HepG2 (cell line): Measurements from ENCODE around the gene TRRAP. TPM values are rescaled to one million over a fixed set of nuclear protein-coding genes. Genes with fewer than 3 reads are reported as not detected.

Source experiments
- ATAC-seq: fragments of 200-7000 bp; cut with Tn5 transposase; 3 replicates; pipeline ENCODE4 v1.9.1; 2020; ENCODE audit warnings: mild to moderate bottlenecking, moderate library complexity
- BruUV-seq: library from RNA; stranded (reverse); fragments of 400-500 nt; replicated peaks from 2 replicates; lab custom pipeline; 2021; lab: Mats Ljungman, UMichigan
- CTCF ChIA-PET: fragments of 300-600 bp; formaldehyde crosslinking; extraction: SDS; loops from one replicate; lab custom pipeline; 2021; ENCODE audit warnings: low total read pairs, inconsistent platforms, low intra/inter-chr PET ratio; lab: Yijun Ruan, JAX
- POLR2A ChIA-PET: fragments of 350-600 bp; sonication (Branson Sonifier 250); formaldehyde crosslinking; loops from one replicate; lab custom pipeline; 2020; ENCODE audit warnings: antibody characterized with exemption, inconsistent platforms; lab: Yijun Ruan, JAX
- DNase-seq: peaks from one replicate; pipeline ENCODE4 v3.0.0-alpha.2; 2015; ENCODE audit warnings: low spot score
- FAIRE-seq: peaks from 3 replicates; lab custom pipeline; 2011; peaks lifted over from hg19 to GRCh38; lab: Jason Lieb, UNC
- H2AFZ ChIP-seq: one replicate; pipeline ENCODE4 v1.6.1; 2011; ENCODE audit warnings: low read length, inconsistent platforms
- H3K27ac ChIP-seq: fragments of 300-600 bp; 3 replicates; pipeline ENCODE4 v1.8.0; 2011; ENCODE audit warnings: mixed run types, mild to moderate bottlenecking, mixed read lengths, low read length, inconsistent platforms; ENCODE audit not compliant: insufficient read depth; ENCODE audit errors: extremely low read length
- H3K27me3 ChIP-seq, 2 experiments: fragments of 200-600 bp in 1 of 2; 2 replicates in 1 of 2; 3 replicates in 1 of 2; pipeline versions ENCODE4 v1.6.0 to v1.8.0; 2011; ENCODE audit warnings: low read length in 2 of 2, mild to moderate bottlenecking in 2 of 2, moderate library complexity in 2 of 2, inconsistent platforms in 1 of 2; ENCODE audit not compliant: insufficient read depth in 2 of 2, control insufficient read depth in 1 of 2
- H3K36me3 ChIP-seq, 2 experiments: fragments of 200-600 bp in 1 of 2; replicated peaks in 1 of 2; 2 replicates in 1 of 2; 3 replicates in 1 of 2; pipeline versions ENCODE4 v1.5.1 to v1.8.0; 2011; ENCODE audit warnings: low read length in 2 of 2, inconsistent platforms in 1 of 2; ENCODE audit not compliant: insufficient read depth in 2 of 2, control insufficient read depth in 1 of 2
- H3K4me1 ChIP-seq: 2 replicates; pipeline ENCODE4 v1.5.1; 2012; ENCODE audit warnings: low read length, inconsistent platforms; ENCODE audit not compliant: insufficient read depth
- H3K4me2 ChIP-seq: 2 replicates; pipeline ENCODE4 v1.6.0; 2011; ENCODE audit warnings: low read depth, low read length, inconsistent platforms
- H3K4me3 ChIP-seq, 3 experiments: fragments of 200-600 bp in 1 of 3; sonication (generic), shearing (Covaris generic) in 1 of 3; replicated peaks in 1 of 3; 2 replicates each; pipeline ENCODE4 v1.5.1; 2011 to 2016; ENCODE audit warnings: low read length in 3 of 3, inconsistent platforms in 2 of 3, low read depth in 2 of 3, mild to moderate bottlenecking in 2 of 3, control low read depth in 1 of 3, mixed read lengths in 1 of 3; ENCODE audit not compliant: insufficient read depth in 1 of 3
- H3K79me2 ChIP-seq: one replicate; pipeline ENCODE4 v1.6.1; 2011; ENCODE audit warnings: low read length, inconsistent platforms; ENCODE audit not compliant: insufficient read depth
- H3K9ac ChIP-seq: 2 replicates; pipeline ENCODE4 v1.6.0; 2011; ENCODE audit warnings: mild to moderate bottlenecking, low read depth, low read length, inconsistent platforms; ENCODE audit not compliant: insufficient read depth
- H3K9me3 ChIP-seq: 2 replicates; pipeline ENCODE4 v1.5.1; 2012; ENCODE audit warnings: mild to moderate bottlenecking, low read length
- H4K20me1 ChIP-seq: 2 replicates; pipeline ENCODE4 v1.6.0; 2011; ENCODE audit warnings: inconsistent platforms, mild to moderate bottlenecking, low read length, moderate library complexity; ENCODE audit not compliant: insufficient read depth
- EZH2 ChIP-seq: conservative IDR thresholded peaks from 2 replicates; pipeline ENCODE4 v1.6.1; 2012; ENCODE audit warnings: mild to moderate bottlenecking, low read depth, low read length, moderate library complexity
- FLYWCH1 ChIP-seq: sonication (generic); formaldehyde crosslinking; IDR thresholded peaks from 2 replicates; pipeline ENCODE4 v1.8.1; 2023; ENCODE audit warnings: mild to moderate bottlenecking, missing genetic modification reagents
- GABPA ChIP-seq, 2 experiments: IDR thresholded peaks; 2 replicates each; pipeline ENCODE4 v1.6.1; 2011 to 2016; ENCODE audit warnings: low read depth in 2 of 2, low read length in 1 of 2, missing biosample characterization in 1 of 2, missing genetic modification characterization in 1 of 2
- JUN ChIP-seq: sonication (generic); formaldehyde crosslinking; IDR thresholded peaks from 2 replicates; pipeline ENCODE4 v1.4.0; 2020; ENCODE audit warnings: mild to moderate bottlenecking, missing genetic modification reagents
- NAIF1 ChIP-seq: sonication (generic); formaldehyde crosslinking; IDR thresholded peaks from 2 replicates; pipeline ENCODE4 v1.5.0; 2020; ENCODE audit warnings: mild to moderate bottlenecking, missing genetic modification reagents, borderline replicate concordance
- ONECUT2 ChIP-seq: sonication (generic); formaldehyde crosslinking; IDR thresholded peaks from 2 replicates; pipeline ENCODE4 v1.4.0; 2020; ENCODE audit warnings: missing genetic modification reagents
- SAP130 ChIP-seq: IDR thresholded peaks from 2 replicates; pipeline ENCODE4 v1.6.1; 2016; ENCODE audit warnings: low read depth
- ZBTB20 ChIP-seq: sonication (generic); formaldehyde crosslinking; IDR thresholded peaks from 2 replicates; pipeline ENCODE4 v1.8.1; 2023; ENCODE audit warnings: missing genetic modification reagents, low read depth, mild to moderate bottlenecking, borderline replicate concordance
- ZBTB26 ChIP-seq: IDR thresholded peaks from 2 replicates; pipeline ENCODE4 v1.6.1; 2016; ENCODE audit warnings: missing compliant biosample characterization, missing genetic modification reagents, borderline replicate concordance
- ZBTB3 ChIP-seq: sonication (generic); formaldehyde crosslinking; IDR thresholded peaks from 2 replicates; pipeline ENCODE4 v1.4.0; 2020; ENCODE audit warnings: low read depth, mild to moderate bottlenecking, moderate library complexity, missing genetic modification reagents, borderline replicate concordance
- ZBTB46 ChIP-seq: sonication (generic); formaldehyde crosslinking; IDR thresholded peaks from 2 replicates; pipeline ENCODE4 v1.4.0; 2020; ENCODE audit warnings: mild to moderate bottlenecking, missing genetic modification reagents, borderline replicate concordance
- ZNF24 ChIP-seq: fragments of 450-650 bp; IDR thresholded peaks from 2 replicates; pipeline ENCODE4 v1.6.1; 2017; ENCODE audit warnings: antibody characterized with exemption, mild to moderate bottlenecking
- ZNF562 ChIP-seq: sonication (generic); formaldehyde crosslinking; IDR thresholded peaks from 2 replicates; pipeline ENCODE4 v1.8.0; 2022; ENCODE audit warnings: missing genetic modification reagents, borderline replicate concordance
- ZNF563 ChIP-seq: sonication (generic); formaldehyde crosslinking; IDR thresholded peaks from 2 replicates; pipeline ENCODE4 v1.8.0; 2022; ENCODE audit warnings: mild to moderate bottlenecking, moderate library complexity, missing genetic modification reagents
- ZNF580 ChIP-seq: IDR thresholded peaks from 2 replicates; pipeline ENCODE4 v1.6.1; 2016; ENCODE audit warnings: low read depth, borderline replicate concordance
- WGBS: methylation state at CpG from one replicate; pipeline ENCODE4 v1.1.6; 2017; ENCODE audit warnings: low lambda C conversion rate; 5-methylcytosine and 5-hydroxymethylcytosine counted together
- in situ Hi-C: cut with HindIII; loops from 2 replicates; pipeline ENCODE4 v1.10.0; 2017; ENCODE audit warnings: low pct_unique_long_range_greater_than_20kb; ENCODE audit not compliant: extremely low pct_ligation_motif_present
- intact Hi-C: fragments of 100-400 bp; cut with micrococcal nuclease; formaldehyde crosslinking; loops from one replicate; pipeline ENCODE4 v1.10.0; 2022; ENCODE audit not compliant: unreplicated experiment
- polyA plus RNA-seq, 8 experiments: library from polyadenylated mRNA; depleted of rRNA in 3 of 8; stranded (reverse) in 7 of 8; unstranded in 1 of 8; fragments of >200 nt; fragmentation: Illumina TruSeq in 4 of 8; extraction: Trizol in 4 of 8; gene quantifications; 2 replicates each; pipeline versions ENCODE4 v1.2.1 to v1.2.3, GENCODE V29; 2011 to 2016; ENCODE audit warnings: low read depth in 4 of 8, missing spikeins in 1 of 8, mixed read lengths in 1 of 8; ENCODE audit not compliant: insufficient read depth in 1 of 8
- total RNA-seq, 5 experiments: library from RNA; depleted of rRNA; stranded (reverse); fragments of >200 nt; fragmentation: Illumina TruSeq; extraction: Trizol; gene quantifications; 2 replicates each; pipeline ENCODE4 v1.2.3, GENCODE V29; 2016; ENCODE audit warnings: low read depth in 1 of 5

TRRAP gene
- total and polyA plus RNA-seq, 2 of the 13 experiments (the other 11 are each of a cell fraction or from before 2014, with no cell fraction given), result 8.6 to 10.5 TPM

- 97% methylated on average over 27 of the region's 30 CpGs for WGBS
- no peak overlapping the region for H3K27ac ChIP-seq
- H3K36me3 ChIP-seq, result peaks cover 42 to 87% of the 10 kb centered on the region in 2 experiments
- H3K9me3 ChIP-seq, result no peaks in the 10 kb centered on the region
- H4K20me1 ChIP-seq, result no peaks in the 10 kb centered on the region
- FAIRE-seq, result no peak
- CTCF ChIA-PET, result no interaction called here
- no peak for DNase-seq
- H3K4me2 ChIP-seq, result no peak overlapping the region
- TF ChIP-seq ZNF24 (no peak), NAIF1 (CRISPR knock-in tag) (no peak), ZBTB26 (CRISPR knock-in tag) (no peak), SAP130 (CRISPR knock-in tag) (no peak), FLYWCH1 (CRISPR knock-in tag) (no peak), ZNF563 (CRISPR knock-in tag) (no peak), ZNF562 (CRISPR knock-in tag) (no peak), ZBTB3 (CRISPR knock-in tag) (no peak), ZBTB46 (CRISPR knock-in tag) (no peak), JUN (CRISPR knock-in tag) (no peak), GABPA (IDR thresholded peaks at IDR 0.05; ENCODE audit: low read depth, low read length) (no peak), GABPA (CRISPR knock-in tag; IDR thresholded peaks at IDR 0.05; ENCODE audit: low read depth) (no peak), ZBTB20 (CRISPR knock-in tag) (no peak), ZNF580 (CRISPR knock-in tag) (no peak), EZH2 (no peak), ONECUT2 (CRISPR knock-in tag) (no peak)
- TF ChIP-seq, all 625 proteins: peak for 0
- POLR2A ChIA-PET, result no interaction called here
- no peaks in the 10 kb centered on the region for H3K27me3 ChIP-seq
- no peak overlapping the region for H3K4me3 ChIP-seq
- no peaks in the 10 kb centered on the region for H3K79me2 ChIP-seq
- in situ Hi-C loops (no loop called here), intact Hi-C loops (no loop called here)
- no peak overlapping the region for H2AFZ ChIP-seq
- no TSS peak for BruUV-seq
- ATAC-seq, result no peak
- H3K9ac ChIP-seq, result no peak overlapping the region
- H3K4me1 ChIP-seq, result no peaks in the 10 kb centered on the region
These were observed 156.8 kb downstream of the TRRAP start for GRCh38 chr7:99034932-99035722.
